Amniotic epithelial cell (primary cell): ENCODE data around the gene ZNF687.
"Not testable (repeated sequence)": the region's sequence is repeated elsewhere in the genome, so short reads cannot be mapped to it uniquely, and the experiment has no call there.

Experiments used
- DNase-seq: peaks from one replicate; pipeline ENCODE4 v3.0.0-alpha.2; 2010; ENCODE audit warnings: low read depth

ZNF687 gene, protein sequence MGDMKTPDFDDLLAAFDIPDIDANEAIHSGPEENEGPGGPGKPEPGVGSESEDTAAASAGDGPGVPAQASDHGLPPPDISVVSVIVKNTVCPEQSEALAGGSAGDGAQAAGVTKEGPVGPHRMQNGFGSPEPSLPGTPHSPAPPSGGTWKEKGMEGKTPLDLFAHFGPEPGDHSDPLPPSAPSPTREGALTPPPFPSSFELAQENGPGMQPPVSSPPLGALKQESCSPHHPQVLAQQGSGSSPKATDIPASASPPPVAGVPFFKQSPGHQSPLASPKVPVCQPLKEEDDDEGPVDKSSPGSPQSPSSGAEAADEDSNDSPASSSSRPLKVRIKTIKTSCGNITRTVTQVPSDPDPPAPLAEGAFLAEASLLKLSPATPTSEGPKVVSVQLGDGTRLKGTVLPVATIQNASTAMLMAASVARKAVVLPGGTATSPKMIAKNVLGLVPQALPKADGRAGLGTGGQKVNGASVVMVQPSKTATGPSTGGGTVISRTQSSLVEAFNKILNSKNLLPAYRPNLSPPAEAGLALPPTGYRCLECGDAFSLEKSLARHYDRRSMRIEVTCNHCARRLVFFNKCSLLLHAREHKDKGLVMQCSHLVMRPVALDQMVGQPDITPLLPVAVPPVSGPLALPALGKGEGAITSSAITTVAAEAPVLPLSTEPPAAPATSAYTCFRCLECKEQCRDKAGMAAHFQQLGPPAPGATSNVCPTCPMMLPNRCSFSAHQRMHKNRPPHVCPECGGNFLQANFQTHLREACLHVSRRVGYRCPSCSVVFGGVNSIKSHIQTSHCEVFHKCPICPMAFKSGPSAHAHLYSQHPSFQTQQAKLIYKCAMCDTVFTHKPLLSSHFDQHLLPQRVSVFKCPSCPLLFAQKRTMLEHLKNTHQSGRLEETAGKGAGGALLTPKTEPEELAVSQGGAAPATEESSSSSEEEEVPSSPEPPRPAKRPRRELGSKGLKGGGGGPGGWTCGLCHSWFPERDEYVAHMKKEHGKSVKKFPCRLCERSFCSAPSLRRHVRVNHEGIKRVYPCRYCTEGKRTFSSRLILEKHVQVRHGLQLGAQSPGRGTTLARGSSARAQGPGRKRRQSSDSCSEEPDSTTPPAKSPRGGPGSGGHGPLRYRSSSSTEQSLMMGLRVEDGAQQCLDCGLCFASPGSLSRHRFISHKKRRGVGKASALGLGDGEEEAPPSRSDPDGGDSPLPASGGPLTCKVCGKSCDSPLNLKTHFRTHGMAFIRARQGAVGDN

DNA sequence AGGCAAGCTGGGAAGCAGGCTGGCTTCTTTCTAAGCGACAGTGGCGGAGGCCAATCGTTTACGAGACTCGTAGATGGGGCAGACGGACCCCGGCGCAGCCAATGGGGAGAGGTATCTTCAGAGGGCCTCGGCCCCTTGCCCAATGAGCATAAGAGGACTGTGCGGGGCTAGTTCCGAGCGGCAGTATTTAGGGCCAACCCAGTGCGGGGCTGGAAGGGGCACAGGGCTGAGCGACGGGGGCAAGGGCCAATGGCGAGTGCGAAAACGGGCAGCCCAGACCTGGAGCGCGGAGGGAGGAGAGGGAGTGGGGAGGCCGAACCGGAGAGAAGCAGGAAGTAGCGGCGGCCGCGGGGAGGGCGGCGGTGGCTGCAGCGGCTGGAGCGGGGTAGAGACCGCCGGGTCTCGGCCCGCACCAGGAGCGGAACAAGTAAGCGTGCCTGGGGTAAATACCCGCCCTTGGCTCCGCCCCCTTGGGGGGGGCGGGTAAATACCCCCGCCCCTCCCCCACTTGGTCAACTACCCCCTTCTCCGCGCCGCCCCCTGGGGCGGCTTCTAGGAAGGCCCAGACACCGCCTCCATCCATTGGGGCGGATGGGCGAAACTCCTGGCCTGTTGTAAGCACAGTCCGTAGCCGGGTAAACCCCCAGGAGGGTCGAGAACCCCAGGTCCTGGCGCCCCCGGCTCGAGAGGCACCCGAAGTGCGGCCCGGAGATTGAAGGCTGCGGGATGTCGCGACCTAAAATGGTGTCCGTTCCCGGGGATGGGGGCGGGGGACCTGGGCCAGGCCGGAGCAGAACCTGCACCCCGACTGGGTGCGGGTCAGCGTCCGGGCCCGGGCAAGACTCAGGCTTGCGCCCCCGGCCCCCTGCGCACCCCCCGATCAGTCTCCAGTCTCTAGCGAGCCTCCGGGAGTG, at the start of gene ZNF687:
Gene ZNF687 (plus strand): TSS at position 331 of the 914 bp plus-strand sequence. CDS start 3,993 bp downstream, outside the sequence.
- DNase-seq: peak; percentile 100

DNA sequence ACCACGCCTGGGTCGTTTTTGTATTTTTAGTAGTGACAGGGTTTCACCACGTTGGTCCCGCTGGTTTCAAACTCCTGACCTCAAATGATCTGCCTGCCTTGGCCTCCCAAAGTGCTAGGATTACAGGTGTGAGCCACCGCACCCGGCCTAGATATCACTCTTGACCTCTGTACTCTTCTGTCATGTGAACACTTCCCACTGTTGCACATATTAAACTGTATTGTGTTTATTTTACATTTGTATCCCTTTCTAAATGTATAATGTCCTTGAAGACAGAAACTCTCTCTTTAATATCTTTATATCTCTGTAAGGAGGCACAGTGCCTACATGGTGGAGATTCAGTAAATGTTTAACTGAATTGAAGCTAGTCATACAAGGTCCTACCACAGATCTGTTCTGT, 46.9 kb upstream of the ZNF687 start:
- no peak for DNase-seq

DNA sequence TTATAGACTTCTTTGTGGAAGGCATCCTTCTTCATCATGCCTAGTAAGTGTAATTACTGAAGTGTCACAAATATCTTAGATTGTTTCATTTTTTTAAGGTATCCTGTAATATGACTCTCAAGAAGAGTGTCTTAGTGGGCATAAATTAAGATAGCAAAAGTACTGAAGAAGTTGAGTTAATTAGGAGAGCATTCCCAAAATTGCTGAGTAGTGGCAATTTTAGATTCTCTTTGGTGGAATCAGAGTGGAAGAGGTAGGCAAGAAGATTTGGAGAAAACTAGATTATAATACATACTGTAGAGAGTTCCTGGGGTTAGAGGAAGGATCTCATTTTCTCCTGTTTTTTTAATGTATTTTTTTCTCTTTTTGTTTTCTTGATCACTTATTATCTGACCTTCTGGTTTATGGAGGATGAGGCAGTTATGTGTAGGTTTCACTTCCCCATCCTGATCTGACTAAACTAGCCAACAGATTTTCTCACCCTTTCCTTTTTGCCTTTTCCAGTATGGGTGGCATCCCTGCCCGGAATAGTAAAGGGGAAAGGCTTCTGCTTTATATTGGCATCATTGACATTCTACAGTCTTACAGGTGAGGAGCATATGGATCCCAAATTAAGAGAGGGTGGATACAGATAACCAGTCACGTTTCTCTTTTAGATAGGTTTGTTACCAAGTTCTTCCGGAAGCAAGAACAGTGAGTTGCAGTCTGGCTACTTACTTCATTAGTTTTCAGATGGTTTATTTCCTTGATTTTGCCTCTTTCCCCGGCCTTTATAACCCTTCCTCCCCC, 44.2 kb upstream of the ZNF687 start:
- no peak for DNase-seq

DNA sequence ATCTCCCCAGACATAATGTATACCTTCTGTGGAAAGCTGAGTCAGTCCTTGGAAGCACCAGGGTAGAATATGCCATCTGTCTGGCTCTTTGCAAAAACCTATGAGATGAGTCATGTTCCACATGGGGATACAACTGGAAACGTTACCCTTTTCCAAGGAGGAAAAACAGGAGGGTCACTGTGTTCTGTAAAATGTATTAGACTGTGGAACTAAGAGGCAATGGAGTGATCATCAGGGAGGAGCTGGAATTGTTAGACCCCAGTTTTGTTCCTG, 43.7 kb upstream of the ZNF687 start:
- peak; percentile 88 for DNase-seq

DNA sequence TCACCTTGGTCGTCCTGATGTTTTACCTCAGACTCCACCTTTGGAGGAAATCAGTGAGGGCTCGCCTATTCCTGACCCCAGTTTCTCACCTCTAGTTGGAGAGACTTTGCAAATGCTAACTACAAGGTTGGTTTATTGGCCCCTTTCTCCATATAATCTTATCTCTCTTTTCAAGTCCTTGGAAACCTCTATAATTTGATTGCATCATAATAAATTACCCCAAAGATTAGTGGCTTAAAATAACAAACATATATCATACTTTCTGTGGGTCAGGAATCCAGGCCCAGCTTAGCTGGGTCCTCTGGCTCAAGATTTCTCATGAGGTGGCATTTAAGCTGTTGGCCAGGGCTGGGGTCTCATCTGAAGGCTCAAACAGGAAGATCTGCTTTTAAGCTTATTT, 39.7 kb upstream of the ZNF687 start:
- DNase-seq: peak; percentile 23

DNA sequence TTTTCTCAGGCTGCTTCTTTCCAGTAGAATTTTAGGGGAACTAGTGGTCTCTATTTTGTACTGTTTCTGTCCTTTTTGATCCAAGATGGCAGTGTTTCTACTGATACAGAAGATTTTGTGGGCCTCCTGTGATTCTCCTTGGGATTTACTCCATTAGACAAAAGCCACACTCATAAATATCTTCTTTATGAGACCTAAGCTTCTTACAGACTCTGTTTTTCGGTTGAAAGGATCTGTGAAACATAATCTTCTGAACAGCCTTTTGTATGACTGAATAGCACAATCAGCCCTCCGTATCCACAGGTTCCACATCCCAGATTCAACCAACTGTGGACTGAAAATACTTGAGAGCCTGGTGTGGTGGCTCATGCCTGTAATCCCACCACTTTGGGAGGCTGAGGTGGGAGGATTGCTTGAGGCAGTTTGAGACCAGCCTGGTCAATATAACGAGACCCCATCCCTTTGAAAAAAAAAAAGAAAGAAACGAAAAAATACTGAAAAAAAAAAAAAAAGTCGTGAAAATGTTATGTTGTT, 38.3 kb upstream of the ZNF687 start:
- DNase-seq: no peak

DNA sequence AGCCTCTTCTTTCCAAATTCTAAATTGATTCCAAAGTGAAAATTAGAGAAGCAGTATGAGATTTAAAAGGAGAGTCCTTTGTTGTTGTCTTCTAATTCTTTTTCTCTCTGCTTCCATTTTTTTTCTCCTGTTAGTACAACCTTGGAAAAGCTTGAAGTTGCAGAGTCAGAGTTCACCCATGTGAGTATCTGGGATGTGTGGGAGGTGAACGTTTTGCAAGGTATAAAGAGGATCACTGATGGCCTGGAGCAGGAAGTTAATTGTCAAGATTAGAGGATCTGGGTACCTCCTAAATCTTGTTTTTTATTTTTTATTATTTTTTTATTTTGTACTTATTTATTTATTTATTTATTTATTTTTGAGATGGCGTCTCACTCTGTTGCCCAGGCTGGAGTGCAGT, 35.3 kb upstream of the ZNF687 start:
- peak; percentile 26 for DNase-seq

DNA sequence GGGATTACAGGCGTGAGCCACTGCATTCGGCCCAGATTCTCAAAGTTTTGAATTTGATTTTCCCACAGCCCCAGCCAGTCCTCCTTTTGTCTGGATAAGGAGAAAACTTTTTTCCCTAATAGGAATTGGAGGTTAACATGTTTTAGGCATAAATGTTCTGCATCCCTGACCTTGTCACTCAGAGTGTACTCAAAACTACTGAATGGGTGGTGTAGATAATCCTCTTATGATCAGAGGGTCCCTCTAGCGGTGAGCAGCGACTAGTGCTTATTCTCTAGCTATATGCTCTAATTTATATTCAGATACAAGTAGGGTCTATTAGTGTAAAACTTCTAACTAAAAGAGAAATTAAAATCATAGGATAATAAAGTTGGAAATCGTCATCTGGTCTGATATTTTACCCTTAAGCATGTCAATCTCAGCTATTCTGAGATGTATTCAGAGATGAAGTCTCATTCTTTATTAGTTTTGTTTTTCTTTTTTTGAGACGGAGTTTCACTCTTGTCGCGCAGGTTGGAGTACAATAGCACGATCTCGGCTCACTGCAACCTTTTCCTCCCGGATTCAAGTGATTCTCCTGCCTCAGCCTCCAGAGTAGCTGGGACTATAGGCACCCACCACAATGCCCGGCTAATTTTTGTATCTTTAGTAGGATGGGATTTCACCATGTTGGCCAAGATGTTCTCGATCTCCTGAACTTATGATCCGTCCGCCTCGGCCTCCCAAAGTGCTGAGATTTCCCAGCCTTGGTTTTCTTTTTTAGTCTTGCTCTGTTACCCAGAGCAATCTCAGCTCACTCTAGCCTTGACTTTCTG, 30.2 kb upstream of the ZNF687 start:
- peak; percentile 84 for DNase-seq

DNA sequence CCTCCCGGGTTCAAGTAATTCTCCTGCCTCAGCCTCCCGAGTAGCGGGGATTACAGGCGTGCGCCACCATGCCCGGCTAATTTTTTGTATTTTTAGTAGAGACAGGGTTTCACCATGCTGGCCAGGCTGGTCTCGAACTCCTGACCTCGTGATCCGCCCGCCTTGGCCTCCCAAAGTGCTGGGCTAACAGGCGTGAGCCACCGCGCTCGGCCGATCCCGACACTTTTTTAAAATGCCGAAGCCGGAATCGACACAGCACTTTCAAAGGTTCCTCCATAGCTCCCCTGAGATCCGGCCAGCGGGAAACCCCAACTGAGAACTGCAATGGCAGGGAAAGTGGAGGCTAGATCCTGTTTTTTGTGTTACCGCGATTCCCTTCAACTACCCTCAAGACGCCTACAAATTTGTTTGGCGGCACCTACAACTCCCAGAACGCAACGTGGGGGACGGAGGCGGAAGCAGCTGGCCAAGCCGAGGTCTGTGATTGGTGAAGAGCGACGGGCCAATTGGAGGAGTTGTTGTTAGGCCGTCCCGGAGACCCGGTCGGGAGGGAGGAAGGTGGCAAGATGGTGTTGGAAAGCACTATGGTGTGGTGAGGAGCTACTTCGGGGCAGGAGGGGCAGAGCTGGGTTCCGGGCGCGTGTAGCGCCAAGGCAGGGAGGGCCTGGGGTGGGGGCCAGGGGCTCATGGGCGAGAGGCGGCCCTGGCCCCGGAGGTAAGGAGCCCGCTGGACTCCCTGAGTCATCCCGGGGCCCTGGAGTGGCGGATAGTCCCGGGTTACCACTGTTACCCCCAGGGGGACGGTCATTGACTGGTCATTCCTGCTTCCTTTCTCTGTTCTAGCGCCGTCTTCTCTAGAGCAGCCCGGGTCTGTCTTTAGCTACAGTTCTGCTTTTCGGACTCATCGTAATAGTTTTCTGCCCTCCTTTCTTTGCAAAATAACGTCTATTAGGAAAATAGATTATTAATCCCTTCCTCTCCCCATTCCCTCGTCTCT, 27.6 kb upstream of the ZNF687 start, which contains the start of gene PSMD4:
Gene PSMD4 (plus strand): TSS at position 518 of the 997 bp plus-strand sequence. CDS start 49 bp downstream, at position 567.
- DNase-seq: peak; percentile 96

DNA sequence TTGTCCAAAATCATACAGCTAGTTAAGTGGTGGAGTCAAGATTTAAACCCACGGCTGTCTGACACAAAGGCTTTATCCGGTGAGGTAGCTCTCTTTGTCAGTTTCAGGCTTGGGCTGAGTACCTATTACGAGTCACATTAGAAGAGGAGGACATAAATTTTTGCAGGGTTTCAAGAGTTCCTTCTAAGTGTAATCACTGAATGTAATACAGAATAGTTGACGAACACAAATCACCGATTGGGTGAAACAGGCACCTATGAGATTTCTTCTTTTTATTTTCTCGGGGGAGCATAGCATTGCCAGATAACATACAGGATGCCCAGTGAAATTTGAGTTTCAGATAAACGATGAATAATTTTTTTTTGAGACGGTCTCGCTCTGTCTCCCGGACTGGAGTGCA, 26.7 kb upstream of the ZNF687 start:
- DNase-seq: no peak

DNA sequence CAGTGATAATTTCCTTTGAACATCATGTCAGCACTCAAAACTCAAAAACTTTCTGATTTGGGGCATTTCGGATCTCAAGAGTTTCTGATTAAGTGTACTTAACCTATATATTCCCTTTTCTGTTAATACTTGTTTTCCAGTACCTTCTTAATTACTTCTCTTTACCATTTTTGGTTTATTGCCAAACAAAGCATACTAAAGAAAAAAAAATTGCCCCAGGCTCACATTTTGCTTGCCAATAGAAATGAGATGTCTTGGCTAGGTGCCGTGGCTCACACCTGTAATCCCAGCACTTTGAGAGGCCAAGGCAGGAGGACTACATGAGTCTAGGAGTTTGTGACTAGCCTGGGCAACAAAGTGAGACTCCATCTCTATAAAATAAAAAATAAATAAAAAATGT, 22.7 kb upstream of the ZNF687 start:
- no peak for DNase-seq

DNA sequence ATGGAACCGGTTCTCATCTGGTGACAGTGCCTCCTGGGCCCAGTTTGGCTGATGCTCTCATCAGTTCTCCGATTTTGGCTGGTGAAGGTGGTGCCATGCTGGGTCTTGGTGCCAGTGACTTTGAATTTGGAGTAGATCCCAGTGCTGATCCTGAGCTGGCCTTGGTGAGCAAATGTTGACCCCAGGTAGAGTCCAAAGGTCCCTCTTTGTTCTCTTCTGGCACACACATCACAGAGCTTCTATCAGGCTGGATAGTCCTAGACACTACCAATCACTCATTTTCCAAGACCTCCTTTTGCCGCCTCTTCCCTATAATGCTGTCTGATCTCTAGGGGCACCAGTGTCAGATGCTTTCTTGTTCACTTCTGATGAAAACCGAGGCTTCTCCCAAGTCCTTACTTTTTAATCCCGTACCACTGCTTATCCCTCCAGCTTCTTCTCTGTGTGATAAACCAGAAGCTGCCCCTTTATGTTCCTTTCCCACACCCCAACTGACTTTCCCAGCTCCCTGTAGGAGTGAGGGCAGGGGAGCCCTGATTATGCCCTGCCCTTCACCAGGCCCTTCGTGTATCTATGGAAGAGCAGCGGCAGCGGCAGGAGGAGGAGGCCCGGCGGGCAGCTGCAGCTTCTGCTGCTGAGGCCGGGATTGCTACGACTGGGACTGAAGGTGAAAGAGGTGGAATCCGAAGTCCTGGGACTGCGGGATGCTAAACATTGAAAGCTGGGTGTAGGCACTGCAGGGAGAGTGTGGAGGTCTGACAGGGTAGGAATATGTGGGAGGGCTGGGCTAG, 16.5 kb upstream of the ZNF687 start:
- no peak for DNase-seq

DNA sequence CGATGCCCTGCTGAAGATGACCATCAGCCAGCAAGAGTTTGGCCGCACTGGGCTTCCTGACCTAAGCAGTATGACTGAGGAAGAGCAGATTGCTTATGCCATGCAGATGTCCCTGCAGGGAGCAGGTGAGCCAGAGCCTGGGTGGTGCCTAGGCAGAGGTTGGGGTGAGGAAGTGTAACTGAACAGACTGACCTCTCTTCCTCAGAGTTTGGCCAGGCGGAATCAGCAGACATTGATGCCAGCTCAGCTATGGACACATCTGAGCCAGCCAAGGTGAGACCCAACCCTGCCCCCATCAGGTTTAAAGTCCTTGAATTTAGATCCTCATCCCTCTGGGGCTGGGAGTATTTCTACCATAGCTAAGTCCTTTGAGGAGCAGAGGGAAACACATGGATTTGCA, 15.8 kb upstream of the ZNF687 start:
- DNase-seq: no peak

DNA sequence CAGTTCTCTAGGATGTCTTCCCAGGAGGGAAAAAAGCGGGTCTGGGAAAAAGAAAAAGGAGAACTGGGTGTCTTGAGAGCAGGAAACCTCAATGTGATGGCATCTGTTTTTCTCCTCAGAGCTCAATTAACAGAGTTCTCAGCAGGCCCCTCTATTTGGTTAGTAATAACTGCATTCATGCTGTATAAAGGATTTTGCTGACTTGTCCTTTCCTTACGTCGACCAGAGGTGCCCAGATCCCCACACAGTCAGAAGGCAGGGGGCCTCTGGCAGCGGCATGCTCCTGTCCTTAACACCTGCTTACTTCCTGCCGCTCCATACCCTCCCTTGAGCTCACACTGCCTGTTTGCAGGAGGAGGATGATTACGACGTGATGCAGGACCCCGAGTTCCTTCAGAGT, 15.3 kb upstream of the ZNF687 start:
- DNase-seq: no peak

DNA sequence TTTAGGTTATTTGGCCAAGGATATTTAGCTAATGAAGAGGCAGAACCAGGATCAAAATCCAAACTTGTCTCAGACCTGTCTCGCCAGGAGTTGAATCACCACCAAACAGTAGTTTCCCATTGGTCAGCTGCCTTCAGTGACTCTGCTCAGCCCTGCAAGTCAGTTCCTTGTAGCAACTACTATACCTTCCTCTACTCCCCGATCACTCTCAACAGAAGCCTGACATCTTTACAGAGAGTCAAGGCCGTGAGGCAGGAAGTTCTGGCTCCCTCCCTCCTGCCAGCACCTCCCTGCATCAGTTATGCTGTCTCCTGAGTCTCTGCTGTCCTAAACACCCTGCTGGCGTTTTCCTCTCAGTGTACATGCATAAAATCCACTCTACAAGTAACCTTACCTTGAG, 14.3 kb upstream of the ZNF687 start:
- DNase-seq: no peak

DNA sequence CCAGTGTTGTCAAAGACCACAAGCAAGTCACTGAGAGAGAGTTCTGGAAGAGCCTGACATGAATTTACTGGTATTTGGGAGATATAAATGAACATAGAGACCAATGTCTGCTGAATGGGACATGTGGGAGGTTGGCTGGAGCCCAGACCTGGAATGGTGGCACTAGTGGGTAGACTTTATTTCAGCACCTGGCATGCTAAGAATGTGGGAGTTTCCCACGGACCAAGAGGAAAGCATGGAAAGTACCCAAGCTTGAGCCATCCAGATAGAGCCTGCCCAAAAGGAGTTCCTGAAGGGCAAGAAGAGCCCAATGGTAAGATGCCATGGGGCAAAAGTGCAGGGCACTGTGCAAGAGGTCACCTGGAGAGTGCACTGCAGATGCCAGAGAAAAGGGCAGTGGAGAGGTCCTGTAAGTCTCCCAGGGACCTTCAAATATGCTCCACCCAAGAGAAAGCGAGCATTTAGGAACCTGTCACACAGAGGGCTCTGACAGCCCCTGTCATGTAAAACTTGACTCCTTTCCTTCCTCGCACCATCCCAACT, 8.1 kb upstream of the ZNF687 start:
- DNase-seq: no peak

DNA sequence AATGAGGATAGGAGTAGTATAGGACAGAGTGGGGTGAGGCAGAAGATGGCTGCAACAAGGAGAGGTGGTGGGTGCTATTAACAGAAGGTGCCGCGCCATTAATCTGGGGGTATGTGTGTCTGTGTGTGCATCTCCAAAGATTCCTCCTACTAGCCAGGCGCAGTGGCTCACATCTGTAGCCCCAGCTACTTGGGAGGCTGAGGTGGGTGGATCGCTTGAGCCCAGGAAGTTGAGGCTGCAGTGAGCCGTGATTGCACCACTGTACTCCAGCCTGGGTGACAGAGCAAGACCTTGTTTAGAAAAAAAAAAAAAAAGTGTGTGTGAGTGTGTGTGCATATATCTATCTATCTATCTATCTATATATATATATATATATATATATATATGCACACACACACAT, 6.8 kb upstream of the ZNF687 start:
- not testable (repeated sequence) for DNase-seq
